Measurements from ENCODE around the gene NAV2. TPM values are rescaled to one million over a fixed set of nuclear protein-coding genes. Genes with fewer than 3 reads are reported as not detected.

NAV2 gene
- total RNA-seq, 1 experiment from 2014 or later: 46.3 TPM

DNA sequence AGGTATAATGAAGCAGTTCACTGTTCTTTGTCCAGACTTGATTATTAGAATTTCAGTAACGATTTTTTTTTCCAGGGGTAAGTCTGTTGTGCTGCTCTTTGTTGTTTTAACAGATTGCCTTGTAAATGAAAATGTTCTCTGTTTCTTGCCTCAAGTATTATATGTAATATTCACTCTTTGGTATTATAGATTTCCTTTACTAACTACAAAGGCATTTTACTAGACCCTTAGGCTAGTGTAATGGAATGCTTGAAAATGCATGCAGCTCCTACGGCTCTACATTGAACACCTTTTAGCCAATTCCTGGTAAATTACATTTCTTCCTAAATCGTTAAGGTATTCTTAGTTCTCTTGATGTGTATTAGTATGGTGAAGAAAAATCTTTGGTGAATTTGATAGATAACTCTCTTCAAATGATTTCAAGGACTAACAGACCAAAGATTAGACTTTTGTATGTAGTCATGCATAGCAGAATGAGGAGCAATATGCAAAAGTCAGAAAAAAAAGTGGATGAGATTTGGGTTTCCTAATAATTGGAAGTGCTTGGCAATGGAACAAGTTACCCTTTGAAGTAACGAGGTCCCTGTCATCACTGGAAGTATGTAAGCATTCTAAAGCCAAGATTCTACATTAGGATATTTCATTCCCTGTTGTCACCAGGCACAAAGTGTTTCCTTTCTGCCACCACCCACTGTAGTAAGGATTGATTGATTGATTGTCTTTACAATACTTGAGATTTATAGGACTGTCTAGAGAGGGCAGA lies 334.6 kb downstream of the NAV2 start:
- Histone ChIP-seq H2BK20ac (ENCODE audit: low read depth, low read length, poor library complexity, severe bottlenecking) (no peak overlapping the region), H2BK5ac (ENCODE audit: insufficient read length, low read length) (no peak overlapping the region), H3K4me2 (ENCODE audit: insufficient read depth, insufficient read length, low read length) (no peak overlapping the region), H4K8ac (replicated peaks; ENCODE audit: insufficient read length, low read depth, low read length) (no peak overlapping the region), H3K18ac (ENCODE audit: insufficient read length, low read depth, low read length) (no peak overlapping the region), H2BK15ac (ENCODE audit: low read depth, low read length) (no peak overlapping the region), H3K9me3 (ENCODE audit: control insufficient read depth, low read depth, low read length) (no peaks in the 10 kb centered on the region), H3K79me1 (ENCODE audit: insufficient read depth, low read depth, low read length, poor library complexity, severe bottlenecking) (no peaks in the 10 kb centered on the region), H3K4me1 (ENCODE audit: insufficient read depth, low read length) (peaks cover 16% of the 10 kb centered on the region; the same call in 1 of the 2 replicates), H3K23ac (ENCODE audit: insufficient read length, low read depth, low read length) (no peak overlapping the region), H3K56ac (ENCODE audit: insufficient read length, low read depth, low read length) (no peak overlapping the region), H3K79me2 (ENCODE audit: insufficient read depth, low read length) (no peaks in the 10 kb centered on the region), H3K9ac (ENCODE audit: extremely low read depth, insufficient read length, low read length) (no peak overlapping the region), H3K23me2 (ENCODE audit: insufficient read length, low read depth, low read length, poor library complexity, severe bottlenecking) (no peaks in the 10 kb centered on the region), H2AK5ac (ENCODE audit: insufficient read length, low read length) (no peak overlapping the region), H2BK12ac (ENCODE audit: insufficient read length, low read depth, low read length) (no peak overlapping the region), H3K27ac (ENCODE audit: insufficient read length, low read depth, low read length) (no peak overlapping the region), H4K20me1 (ENCODE audit: control insufficient read depth, insufficient read depth, insufficient read length) (no peaks in the 10 kb centered on the region), H2BK120ac (ENCODE audit: low read depth, low read length, poor library complexity, severe bottlenecking) (no peak overlapping the region), H2AFZ (ENCODE audit: low read length) (no peak overlapping the region), H3K4ac (ENCODE audit: low read depth, low read length) (no peak overlapping the region), H3K27me3 (ENCODE audit: insufficient read depth, low read length) (no peaks in the 10 kb centered on the region), H3T11ph (ENCODE audit: low read length) (no peak overlapping the region), H4K91ac (ENCODE audit: insufficient read length, low read depth, low read length) (no peak overlapping the region), H3K14ac (ENCODE audit: insufficient read depth, low read length) (no peak overlapping the region), H4K5ac (ENCODE audit: insufficient read length, low read depth, low read length) (no peak overlapping the region)
- TF ChIP-seq, protein P1, sequence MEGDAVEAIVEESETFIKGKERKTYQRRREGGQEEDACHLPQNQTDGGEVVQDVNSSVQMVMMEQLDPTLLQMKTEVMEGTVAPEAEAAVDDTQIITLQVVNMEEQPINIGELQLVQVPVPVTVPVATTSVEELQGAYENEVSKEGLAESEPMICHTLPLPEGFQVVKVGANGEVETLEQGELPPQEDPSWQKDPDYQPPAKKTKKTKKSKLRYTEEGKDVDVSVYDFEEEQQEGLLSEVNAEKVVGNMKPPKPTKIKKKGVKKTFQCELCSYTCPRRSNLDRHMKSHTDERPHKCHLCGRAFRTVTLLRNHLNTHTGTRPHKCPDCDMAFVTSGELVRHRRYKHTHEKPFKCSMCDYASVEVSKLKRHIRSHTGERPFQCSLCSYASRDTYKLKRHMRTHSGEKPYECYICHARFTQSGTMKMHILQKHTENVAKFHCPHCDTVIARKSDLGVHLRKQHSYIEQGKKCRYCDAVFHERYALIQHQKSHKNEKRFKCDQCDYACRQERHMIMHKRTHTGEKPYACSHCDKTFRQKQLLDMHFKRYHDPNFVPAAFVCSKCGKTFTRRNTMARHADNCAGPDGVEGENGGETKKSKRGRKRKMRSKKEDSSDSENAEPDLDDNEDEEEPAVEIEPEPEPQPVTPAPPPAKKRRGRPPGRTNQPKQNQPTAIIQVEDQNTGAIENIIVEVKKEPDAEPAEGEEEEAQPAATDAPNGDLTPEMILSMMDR (conservative IDR thresholded peaks at IDR 0.05): no peak
- DNase-seq: no peak
- no peak overlapping the region for H3K4me3 Mint-ChIP-seq
- no peak overlapping the region for H3K27ac Mint-ChIP-seq
- H3K4me1 Mint-ChIP-seq: peaks cover 44 to 48% of the 10 kb centered on the region in 2 experiments
- no CpG with 5 or more reads among the region's 4 CpGs for WGBS (ENCODE audit: extremely low coverage, insufficient read length, low lambda C conversion rate)
- no peaks in the 10 kb centered on the region for H3K27me3 Mint-ChIP-seq (ENCODE audit: low read depth)
- no peaks in the 10 kb centered on the region for H3K9me3 Mint-ChIP-seq
- H3K36me3 Mint-ChIP-seq (ENCODE audit: insufficient read depth in 1 of 3, low read depth in 3 of 3): peaks cover 38 to 64% (median 61%) of the 10 kb centered on the region in 3 experiments
